Tibial nerve (tissue), 4 donors: ENCODE results near the gene CACNA1F. TPM values are rescaled to one million over a fixed set of nuclear protein-coding genes. Genes with fewer than 3 reads are reported as not detected.

Source experiments
- DNase-seq, 2 donors: peaks; one replicate each; pipeline ENCODE4 v3.0.0-alpha.2; 2019; ENCODE audit warnings: low spot score in 2 of 2
- H3K27ac ChIP-seq, 4 donors: fragments of 200-600 bp; sonication (generic) in 3 of 4; one replicate each; pipeline ENCODE4 v1.5.1; 2017 to 2019; ENCODE audit warnings: mild to moderate bottlenecking in 1 of 4
- H3K27me3 ChIP-seq, 2 donors: fragments of 200-600 bp; sonication (generic) in 1 of 2; one replicate each; pipeline versions ENCODE4 v1.5.1 to v1.6.0; 2017 to 2019
- H3K36me3 ChIP-seq, 3 donors: fragments of 200-600 bp; sonication (generic); one replicate each; pipeline ENCODE4 v1.5.1; 2018 to 2019
- H3K4me1 ChIP-seq, 4 donors: fragments of 200-600 bp; sonication (generic) in 3 of 4; one replicate each; pipeline ENCODE4 v1.5.1; 2017 to 2019
- H3K4me3 ChIP-seq, 4 donors: fragments of 200-600 bp; sonication (generic) in 3 of 4; one replicate each; pipeline ENCODE4 v1.5.1; 2017 to 2019; ENCODE audit warnings: mild to moderate bottlenecking in 1 of 4, moderate library complexity in 1 of 4
- H3K9me3 ChIP-seq, 4 donors: fragments of 200-600 bp; sonication (generic) in 3 of 4; one replicate each; pipeline ENCODE4 v1.5.1; 2017 to 2019
- EP300 ChIP-seq, 2 donors: sonication (generic); formaldehyde crosslinking; IDR thresholded peaks; one replicate each; pipeline ENCODE4 v1.6.1; 2017; ENCODE audit warnings: antibody characterized with exemption in 2 of 2, mild to moderate bottlenecking in 1 of 2
- POLR2A ChIP-seq, 2 donors: fragments of 450-650 bp; IDR thresholded peaks; one replicate each; pipeline ENCODE4 v1.6.1; 2017; ENCODE audit warnings: antibody characterized with exemption in 2 of 2, mild to moderate bottlenecking in 2 of 2, moderate library complexity in 2 of 2
- WGBS, 2 donors: methylation state at CpG; one replicate each; pipeline ENCODE4 v1.1.5; 2018; 5-methylcytosine and 5-hydroxymethylcytosine counted together
- total RNA-seq, 4 donors: library from RNA; depleted of rRNA; stranded (reverse); fragments of >200 nt; gene quantifications; one replicate each; pipeline ENCODE4 v1.1.0, GENCODE V29; 2016
- TF ChIP-seq, protein P1 (sequence below), 5 experiments: fragments of 200-600 bp in 3 of 5; fragments of 450-650 bp in 2 of 5; sonication (generic) in 3 of 5; IDR thresholded peaks; one replicate each; pipeline ENCODE4 v1.5.1; 2016 to 2019; ENCODE audit warnings: antibody characterized with exemption in 5 of 5, mild to moderate bottlenecking in 3 of 5, moderate library complexity in 2 of 5

The CACNA1F gene
- total RNA-seq, 4 donors from 2014 or later: under 0.01 to 1.0 (median 0.40) TPM

DNA sequence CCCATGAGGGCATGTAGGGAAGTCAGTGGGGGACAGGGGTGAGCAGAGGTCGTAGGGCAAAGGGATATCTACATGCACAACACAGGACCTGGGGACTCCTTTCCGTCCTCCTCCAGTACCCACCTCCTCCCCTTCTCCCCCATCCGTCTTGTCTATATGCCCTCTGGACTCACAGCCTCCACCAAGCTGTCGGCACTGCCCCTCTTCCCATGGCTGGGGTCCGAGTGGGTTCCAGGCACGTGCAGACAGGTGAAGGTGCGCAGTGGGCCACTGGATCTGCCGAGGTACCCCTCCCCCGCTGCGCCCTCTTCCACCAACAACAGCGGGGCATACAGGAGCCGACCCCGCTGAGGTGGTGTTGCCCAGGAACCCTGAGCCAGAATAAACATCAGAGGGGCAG lies 27.7 kb downstream of the CACNA1F start:
- Histone ChIP-seq H3K27ac (no peak overlapping the region), H3K4me1 (peaks cover 0 to 4% (median 0%) of the 10 kb centered on the region in 4 donors), H3K36me3 (no peaks in the 10 kb centered on the region), H3K4me3 (no peak overlapping the region), H3K27me3 (peaks cover 0 to 23% of the 10 kb centered on the region in 2 donors), H3K9me3 (no peaks in the 10 kb centered on the region)
- WGBS, 2 donors: 78 to 82% methylated on average over 9 to 13 of the region's 13 CpGs
- TF ChIP-seq, protein P1, sequence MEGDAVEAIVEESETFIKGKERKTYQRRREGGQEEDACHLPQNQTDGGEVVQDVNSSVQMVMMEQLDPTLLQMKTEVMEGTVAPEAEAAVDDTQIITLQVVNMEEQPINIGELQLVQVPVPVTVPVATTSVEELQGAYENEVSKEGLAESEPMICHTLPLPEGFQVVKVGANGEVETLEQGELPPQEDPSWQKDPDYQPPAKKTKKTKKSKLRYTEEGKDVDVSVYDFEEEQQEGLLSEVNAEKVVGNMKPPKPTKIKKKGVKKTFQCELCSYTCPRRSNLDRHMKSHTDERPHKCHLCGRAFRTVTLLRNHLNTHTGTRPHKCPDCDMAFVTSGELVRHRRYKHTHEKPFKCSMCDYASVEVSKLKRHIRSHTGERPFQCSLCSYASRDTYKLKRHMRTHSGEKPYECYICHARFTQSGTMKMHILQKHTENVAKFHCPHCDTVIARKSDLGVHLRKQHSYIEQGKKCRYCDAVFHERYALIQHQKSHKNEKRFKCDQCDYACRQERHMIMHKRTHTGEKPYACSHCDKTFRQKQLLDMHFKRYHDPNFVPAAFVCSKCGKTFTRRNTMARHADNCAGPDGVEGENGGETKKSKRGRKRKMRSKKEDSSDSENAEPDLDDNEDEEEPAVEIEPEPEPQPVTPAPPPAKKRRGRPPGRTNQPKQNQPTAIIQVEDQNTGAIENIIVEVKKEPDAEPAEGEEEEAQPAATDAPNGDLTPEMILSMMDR (IDR thresholded peaks at IDR 0.05): no peak
- no peak for TF ChIP-seq POLR2A (IDR thresholded peaks at IDR 0.05)
- TF ChIP-seq EP300 (IDR thresholded peaks at IDR 0.05): no peak
- no peak for DNase-seq

- DNase-seq: no peak
- 40 to 46% methylated on average over 4 of the region's 4 CpGs for WGBS, 2 donors
- H3K4me1 ChIP-seq: peaks cover 0 to 7% (median 0%) of the 10 kb centered on the region in 4 donors
These were observed 28.4 kb downstream of the CACNA1F start for GRCh38 chrX:49204709-49205108.

GRCh38 chrX:49204017-49204416 lies 29.1 kb downstream of the CACNA1F start:
- WGBS, 2 donors: 88 to 91% methylated on average over 6 of the region's 6 CpGs

More at GRCh38 chrX:49204709-49205108, 28.4 kb downstream of the CACNA1F start:
- Histone ChIP-seq H3K4me3 (no peak overlapping the region), H3K36me3 (no peaks in the 10 kb centered on the region), H3K27me3 (peaks cover 0 to 19% of the 10 kb centered on the region in 2 donors), H3K27ac (no peak overlapping the region), H3K9me3 (no peaks in the 10 kb centered on the region)
- no peak for TF ChIP-seq EP300 (IDR thresholded peaks at IDR 0.05)
- TF ChIP-seq, protein P1 (IDR thresholded peaks at IDR 0.05): no peak
- TF ChIP-seq POLR2A (IDR thresholded peaks at IDR 0.05): no peak

GRCh38 chrX:49203536-49203935 lies 29.6 kb downstream of the CACNA1F start:
- Histone ChIP-seq H3K4me3 (no peak overlapping the region), H3K36me3 (no peaks in the 10 kb centered on the region), H3K27ac (no peak overlapping the region), H3K9me3 (no peaks in the 10 kb centered on the region), H3K4me1 (peaks cover 0 to 15% (median 0%) of the 10 kb centered on the region in 4 donors), H3K27me3 (peaks cover 0 to 8% of the 10 kb centered on the region in 2 donors)
- WGBS, 2 donors: 44 to 50% methylated on average over 3 of the region's 3 CpGs
- TF ChIP-seq, protein P1 (IDR thresholded peaks at IDR 0.05): no peak
- TF ChIP-seq EP300 (IDR thresholded peaks at IDR 0.05): no peak
- TF ChIP-seq POLR2A (IDR thresholded peaks at IDR 0.05): no peak
- DNase-seq: no peak

More at GRCh38 chrX:49204017-49204416, 29.1 kb downstream of the CACNA1F start:
- no peak for DNase-seq
- no peaks in the 10 kb centered on the region for H3K9me3 ChIP-seq
- TF ChIP-seq, protein P1 (IDR thresholded peaks at IDR 0.05): no peak
- no peak for TF ChIP-seq EP300 (IDR thresholded peaks at IDR 0.05)
- no peak for TF ChIP-seq POLR2A (IDR thresholded peaks at IDR 0.05)
- H3K27ac ChIP-seq: no peak overlapping the region
- no peak overlapping the region for H3K4me3 ChIP-seq
- H3K36me3 ChIP-seq: no peaks in the 10 kb centered on the region
- H3K4me1 ChIP-seq: peaks cover 0 to 14% (median 0%) of the 10 kb centered on the region in 4 donors
- H3K27me3 ChIP-seq: peaks cover 0 to 12% of the 10 kb centered on the region in 2 donors

DNA sequence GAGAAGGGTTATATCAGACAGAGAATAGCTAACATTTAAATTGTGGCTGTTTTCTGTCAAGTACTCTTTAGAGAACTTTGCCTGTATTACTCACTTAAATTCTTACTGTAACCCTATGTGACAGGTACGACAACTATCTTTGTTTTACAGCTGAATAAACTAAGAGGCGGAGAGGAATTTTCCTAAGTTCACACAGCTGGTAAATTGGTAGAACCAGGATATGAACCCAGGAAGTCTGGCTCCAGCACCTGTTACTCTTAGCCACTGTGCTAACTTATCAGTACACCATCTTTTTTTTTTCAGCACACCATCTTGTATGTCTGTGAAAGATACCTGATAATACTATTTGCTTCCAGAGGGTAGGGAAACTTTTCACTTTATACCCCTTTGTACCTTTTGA lies 31.1 kb downstream of the CACNA1F start:
- no peak overlapping the region for H3K4me3 ChIP-seq
- DNase-seq: no peak
- H3K9me3 ChIP-seq: no peaks in the 10 kb centered on the region
- TF ChIP-seq EP300 (IDR thresholded peaks at IDR 0.05): no peak
- TF ChIP-seq POLR2A (IDR thresholded peaks at IDR 0.05): no peak
- TF ChIP-seq, protein P1 (IDR thresholded peaks at IDR 0.05): no peak
- H3K36me3 ChIP-seq: no peaks in the 10 kb centered on the region
- WGBS, 2 donors: 91% methylated on average over 2 of the region's 2 CpGs
- H3K4me1 ChIP-seq: peaks cover 0 to 15% (median 0%) of the 10 kb centered on the region in 4 donors
- H3K27ac ChIP-seq: no peak overlapping the region
- H3K27me3 ChIP-seq: peaks cover 0 to 8% of the 10 kb centered on the region in 2 donors
